Effector CD4-positive, alpha-beta T cell (primary cell): ENCODE data around the gene COL17A1.

ENCODE experiments used
- DNase-seq: peaks from one replicate; pipeline ENCODE4 v3.0.0-alpha.2; 2020

Gene COL17A1

DNA sequence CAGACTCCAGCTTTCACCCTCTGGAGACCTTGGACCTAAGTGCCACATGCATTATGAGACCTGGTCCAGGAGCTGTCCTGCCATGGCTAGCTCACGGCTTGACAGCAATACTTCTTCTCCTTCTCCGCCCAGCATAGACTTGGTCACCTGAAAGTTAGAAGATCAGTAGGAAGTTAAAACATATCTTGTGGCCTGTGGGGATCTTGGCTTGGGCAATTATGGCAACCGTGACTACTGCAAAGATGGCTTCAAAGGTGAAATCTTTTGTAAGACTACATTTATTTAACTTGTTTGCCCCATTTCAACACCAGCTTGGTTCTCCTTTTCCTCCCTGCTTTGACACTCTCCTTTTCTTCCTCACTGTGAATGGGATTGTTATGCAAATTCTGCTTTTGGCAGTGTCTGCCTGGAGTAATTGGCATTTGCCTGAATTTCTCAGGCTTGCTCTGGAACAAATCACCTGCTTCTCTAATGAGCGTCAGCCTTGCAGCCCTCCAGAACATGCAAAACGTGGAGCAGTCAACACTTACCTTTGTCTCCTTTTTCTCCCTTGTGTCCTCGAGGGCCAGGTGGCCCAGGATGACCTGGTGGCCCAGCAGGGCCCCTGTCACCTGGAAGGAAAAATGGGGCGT lies 53.4 kb downstream of the COL17A1 start:
- no peak for DNase-seq

DNA sequence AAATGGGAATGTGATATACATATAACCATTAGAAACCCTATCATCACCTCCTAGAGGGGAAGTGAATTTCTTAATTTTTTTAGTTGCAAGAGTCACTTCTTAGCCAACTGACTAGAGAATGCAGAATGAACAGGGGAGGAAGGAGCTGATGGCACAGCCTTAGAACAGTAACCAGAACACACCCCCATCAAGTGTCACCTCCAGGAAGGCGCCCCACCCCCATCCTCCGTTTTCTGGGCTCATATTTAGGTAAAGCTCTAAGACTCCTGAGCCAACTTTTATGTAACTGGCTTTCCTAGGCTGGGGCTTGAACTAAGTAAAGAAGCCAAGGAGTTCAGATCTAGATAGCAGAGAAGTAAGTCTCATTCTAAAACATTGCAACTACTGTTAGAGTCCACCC lies 54.0 kb downstream of the COL17A1 start:
- no peak for DNase-seq

DNA sequence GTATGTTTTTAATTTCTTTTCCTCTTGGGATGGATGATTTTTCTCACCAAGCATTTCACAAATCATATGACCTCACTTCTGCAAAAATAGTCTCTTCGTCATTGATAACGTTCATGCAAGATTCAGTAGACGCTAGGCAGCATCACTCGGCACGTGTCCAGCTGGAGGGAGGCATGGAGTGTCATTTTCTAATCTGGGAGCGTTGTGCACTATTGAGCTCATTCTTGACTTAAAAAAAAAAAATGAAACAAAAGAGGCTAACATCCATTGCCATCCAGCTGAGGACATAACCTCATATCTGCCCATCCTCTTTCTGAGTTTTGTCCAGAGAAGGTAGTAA lies 56.2 kb downstream of the COL17A1 start:
- no peak for DNase-seq

DNA sequence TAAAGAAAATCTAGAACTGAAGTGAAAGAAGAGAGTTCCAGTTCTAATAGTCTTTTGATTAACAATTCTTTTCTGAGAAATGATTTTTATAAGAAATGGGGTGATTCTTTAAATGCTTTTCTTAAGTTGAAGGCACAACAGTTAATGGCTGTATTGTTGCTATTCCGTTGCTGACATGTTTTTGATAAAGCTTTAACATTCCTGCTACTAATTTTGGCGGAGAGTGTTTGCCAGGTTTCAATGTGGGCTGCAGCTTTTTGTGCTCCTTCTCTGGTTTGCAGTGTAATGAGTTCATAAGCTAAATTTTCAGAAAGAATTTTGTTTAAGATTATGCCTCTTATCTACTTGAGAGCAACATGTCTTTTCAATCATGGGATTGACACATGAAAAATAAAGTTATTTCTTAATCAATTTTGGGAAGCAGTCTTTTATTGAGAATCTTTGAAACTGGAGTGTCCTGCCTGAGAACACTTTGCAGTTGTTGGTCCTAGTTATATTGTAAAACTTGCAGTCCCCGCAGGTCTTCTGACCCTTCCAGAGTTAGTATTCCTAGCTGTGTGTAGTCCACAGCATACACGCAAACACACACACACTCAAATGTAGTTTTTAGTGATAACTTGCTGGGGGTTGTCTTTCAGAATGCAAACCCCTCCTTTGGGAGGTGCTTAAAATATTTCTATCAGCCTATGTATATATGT lies 56.7 kb downstream of the COL17A1 start:
- no peak for DNase-seq

DNA sequence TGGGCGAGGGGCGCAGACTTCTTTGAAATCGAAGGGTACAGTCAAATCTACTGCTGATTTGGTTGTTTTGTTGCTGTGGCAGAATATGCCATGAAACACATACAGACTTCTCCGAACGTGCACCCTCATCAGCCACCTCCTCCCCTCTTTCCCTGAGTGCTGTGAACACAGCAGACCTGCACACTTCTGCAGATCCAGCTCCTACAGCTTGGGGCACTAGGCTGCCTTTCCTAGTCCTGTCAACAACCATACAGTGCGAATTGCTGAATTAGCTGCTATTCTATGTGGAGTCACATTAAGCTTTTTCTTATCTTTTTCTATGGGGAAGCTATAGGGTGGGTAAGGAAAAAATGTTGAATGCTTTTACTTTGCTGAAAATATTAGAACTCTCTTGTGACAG lies 57.5 kb downstream of the COL17A1 start:
- no peak for DNase-seq

DNA sequence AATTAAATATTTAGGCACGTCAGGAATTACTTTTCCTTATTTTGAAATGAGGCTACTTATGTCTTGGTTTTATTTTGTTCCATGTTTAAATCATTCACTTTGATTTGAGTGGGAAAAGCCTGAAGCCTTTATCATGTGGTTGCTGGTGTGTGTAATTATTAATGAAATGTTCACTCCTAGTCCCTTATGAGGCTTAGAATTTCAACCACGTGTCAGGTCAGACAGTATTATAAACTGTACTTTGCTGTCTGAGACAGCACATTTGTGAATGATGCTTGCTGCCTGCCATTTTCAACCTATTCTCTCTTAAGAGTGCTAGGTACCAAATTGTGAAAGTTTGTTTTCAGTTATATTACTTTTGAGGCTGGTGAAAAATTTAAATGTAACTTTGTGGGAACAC lies 58.9 kb downstream of the COL17A1 start:
- no peak for DNase-seq

DNA sequence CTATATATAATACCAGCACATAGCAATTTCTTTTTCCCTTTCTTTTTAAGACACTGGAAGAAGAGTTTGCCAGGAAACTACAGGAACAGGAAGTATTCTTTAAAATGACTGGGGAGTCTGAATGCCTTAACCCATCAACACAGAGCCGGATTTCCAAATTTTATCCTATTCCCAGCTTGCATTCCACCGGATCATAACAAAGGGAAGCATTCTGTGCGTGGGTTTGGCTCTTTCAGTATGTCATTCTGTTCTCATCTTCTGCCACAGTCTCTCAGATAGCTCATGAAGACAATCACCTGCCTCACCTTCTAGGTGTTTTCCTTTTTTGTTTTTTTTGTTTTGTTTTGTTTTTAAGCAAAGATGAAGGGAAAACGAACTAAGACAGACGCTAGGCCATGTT lies 60.2 kb downstream of the COL17A1 start:
- no peak for DNase-seq

DNA sequence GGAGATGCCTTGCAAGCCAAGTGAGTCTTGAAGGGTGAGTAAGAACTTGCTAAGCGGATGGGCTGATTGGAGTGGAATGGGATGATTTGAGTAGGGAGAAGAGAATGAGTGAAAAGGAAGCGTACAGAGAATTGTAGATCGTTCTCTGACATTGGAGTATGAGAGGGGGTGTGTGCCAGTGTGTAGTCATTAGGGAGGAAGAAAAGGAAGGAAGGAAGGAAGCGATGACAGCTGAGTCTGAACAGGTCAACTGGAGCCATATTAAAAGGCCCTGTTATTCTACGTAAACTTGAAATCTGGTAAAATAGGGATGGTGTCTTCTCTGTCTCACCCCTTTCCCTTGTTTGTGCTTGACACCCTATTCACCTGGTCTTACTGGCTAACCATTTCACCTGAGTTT lies 63.7 kb downstream of the COL17A1 start:
- no peak for DNase-seq

DNA sequence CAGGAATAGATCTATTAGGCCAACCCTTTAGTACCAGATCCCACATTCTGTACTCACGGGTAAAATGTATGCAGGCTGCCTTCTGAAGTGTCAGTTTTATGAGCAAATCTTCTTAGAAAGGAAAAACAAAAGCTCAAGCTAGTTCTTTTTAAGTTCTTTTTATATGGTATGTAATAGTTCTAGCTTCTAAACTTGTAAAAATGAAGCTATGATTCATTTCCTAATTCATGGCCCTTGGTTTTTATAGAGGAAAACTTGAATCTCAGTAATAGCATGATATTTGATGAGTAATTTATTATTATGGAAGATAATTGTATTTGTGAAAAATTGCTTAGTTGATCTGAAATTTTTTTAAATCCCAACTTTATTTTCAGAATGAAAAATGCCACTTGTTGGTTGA lies 64.4 kb downstream of the COL17A1 start:
- DNase-seq = no peak

DNA sequence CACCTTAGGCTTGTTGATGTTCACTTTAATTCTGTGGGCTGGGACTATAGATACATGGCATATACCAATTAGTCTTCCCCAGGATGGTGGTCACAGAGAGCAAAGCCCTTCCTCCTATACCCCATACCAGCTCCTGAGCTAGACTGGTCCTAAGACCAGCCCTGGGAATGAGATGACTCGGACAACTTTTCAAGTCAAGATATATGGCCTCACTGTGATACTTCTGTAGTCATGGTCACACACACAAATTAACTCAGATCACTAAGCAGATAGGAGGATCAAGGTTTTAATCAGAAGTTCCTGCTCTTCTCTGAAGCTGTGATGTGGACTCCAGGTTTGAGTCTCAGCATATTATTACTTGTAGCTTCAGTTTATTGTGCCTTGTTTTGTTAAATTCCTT lies 65.7 kb downstream of the COL17A1 start:
- DNase-seq = no peak

DNA sequence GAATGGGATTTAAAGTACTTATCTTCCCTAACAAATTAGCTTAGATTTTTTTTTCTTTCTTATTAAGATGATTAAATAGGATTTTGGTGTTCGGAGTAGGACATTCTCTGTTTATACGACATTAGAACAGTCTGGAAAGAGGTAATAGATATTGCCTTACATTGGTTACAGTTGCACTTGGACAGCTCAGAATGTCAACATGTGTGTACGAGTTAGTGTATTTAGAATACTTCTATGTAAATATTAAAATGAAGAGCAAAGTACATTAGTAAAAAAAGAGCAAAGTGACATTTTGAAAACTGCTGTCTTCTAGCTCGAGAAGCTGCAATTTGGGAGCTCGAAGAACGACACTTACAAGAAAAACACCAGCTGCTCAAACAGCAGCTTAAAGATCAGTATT lies 67.2 kb downstream of the COL17A1 start:
- DNase-seq = no peak

DNA sequence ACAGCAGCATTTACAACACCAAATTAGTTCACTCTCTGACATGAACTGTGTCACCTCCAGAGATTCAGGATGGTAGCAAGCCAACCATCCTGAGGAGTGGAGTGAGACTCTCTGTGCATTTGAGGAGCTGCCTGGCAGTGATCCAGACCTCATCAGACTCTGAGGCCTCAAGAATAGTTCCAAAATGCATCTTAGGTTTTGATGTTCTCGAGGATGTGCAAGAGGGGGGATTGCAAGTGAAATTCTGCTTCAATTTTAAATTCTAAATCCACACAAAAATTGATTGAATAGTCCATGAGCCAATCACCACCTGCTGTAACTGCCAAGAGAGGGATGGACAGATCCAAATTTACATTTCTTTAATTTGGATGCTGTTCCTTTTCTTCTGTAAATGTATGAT lies 69.0 kb downstream of the COL17A1 start:
- no peak for DNase-seq

DNA sequence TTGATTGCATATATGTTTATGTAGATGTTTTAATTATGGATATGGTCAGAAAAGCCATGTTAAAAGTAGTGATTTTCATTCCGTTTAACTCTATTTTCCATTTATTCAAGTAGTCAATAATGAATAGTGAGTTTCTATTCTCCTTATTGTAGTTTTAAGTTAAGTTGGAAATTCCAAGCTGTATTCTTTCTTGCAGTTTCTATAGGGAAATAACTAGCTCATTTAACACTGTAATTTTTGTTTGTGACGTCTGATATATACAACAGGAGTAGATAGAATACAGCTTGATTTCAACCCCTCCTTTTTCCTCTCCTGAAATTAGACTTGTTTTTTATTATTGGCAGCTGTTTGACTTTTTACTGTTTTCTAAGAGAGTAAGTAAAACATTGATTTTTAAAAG lies 71.5 kb downstream of the COL17A1 start:
- DNase-seq = no peak

DNA sequence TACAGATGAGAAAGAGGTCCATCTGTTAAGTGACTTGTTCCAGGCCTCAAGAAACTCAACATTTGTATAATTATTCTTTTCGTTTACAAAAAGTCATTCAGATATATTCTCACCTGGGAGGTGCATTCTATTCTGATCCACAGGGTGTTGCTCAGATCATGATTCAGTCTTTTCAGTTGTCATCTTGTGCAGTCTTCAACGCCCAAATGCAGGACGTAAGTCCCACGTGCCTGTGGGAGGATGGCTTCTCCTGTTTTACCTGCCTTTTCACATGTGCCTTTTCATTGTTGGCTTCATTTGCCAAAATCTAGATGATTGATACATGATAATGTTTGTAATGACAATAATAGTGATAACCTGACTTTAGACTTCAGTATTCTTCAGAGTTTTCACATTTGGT lies 72.2 kb downstream of the COL17A1 start:
- DNase-seq = no peak

DNA sequence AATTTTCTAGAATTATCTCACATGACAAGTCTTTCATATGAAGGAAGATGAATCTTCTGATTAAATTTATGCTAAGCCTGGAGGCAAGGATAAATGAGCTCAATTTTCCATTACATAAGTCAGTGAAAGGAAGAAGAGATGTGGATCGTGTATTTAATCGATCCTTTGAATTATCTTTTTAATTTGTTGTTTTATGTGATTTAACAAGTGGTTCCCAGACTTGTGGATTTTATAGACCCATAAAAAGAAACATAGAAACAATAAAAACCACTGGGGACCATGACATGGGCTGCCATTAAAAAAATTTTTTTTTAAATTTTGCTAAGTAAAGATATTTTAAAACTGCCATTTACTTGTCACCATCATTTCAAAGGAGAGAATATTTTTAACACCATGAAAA lies 73.8 kb downstream of the COL17A1 start:
- DNase-seq = no peak

DNA sequence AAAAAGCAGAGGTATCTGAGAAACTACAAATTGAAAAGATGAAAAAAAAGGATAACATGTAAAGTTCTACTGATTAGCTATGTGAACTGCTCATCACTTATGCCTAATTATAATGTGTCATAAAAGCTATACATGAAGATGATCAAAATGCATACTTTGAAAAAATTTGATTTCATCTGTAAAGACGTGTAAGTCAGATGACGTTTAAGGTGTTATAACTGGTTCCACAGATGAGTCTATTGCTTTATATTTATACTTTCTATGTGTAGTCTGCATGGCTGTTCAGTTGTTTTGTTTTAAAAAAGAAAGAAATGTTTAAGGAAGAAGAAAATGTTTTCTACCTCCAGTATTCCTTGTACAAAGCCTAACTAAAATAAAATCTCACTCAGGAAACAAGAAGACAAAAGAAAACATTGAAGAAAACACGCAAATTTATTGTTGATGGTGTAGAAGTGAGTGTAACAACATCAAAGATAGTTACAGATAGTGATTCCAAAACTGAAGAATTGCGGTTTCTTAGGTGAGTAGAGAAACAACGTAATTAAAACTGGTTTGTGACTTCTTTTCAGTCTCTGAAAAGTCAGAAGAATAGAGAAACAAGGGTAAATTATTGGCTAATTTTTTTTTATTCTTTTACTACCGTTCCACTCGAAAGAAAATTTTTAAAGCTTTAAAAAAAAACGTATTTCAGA lies 80.4 kb downstream of the COL17A1 start:
- DNase-seq = no peak

DNA sequence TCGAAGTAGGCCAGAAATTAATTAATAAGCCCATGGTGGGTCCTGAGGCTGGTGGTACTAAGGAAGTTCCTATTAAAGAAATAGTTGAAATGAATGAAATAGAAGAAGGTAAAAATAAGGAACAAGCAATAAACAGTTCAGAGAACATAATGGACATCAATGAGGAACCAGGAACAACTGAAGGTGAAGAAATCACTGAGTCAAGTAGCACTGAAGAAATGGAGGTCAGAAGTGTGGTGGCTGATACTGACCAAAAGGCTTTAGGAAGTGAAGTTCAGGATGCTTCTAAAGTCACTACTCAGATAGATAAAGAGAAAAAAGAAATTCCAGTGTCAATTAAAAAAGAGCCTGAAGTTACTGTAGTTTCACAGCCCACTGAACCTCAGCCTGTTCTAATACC lies 82.8 kb downstream of the COL17A1 start:
- DNase-seq = no peak

DNA sequence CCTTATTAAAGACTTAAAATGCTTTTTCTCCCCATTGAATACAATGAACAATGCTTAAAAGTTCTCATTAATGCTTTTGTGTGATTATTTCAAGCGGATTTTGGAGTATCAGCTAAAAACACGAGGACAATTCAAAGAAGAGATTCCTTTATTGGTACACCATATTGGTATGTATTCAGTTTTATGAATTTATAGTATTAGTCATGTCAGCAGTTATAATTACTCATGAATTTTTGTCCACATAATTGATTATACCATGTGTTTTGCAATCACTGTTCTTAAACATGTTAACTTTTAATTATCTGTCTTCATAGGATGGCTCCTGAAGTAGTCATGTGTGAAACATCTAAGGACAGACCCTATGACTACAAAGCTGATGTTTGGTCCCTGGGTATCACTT lies 86.9 kb downstream of the COL17A1 start:
- no peak for DNase-seq

DNA sequence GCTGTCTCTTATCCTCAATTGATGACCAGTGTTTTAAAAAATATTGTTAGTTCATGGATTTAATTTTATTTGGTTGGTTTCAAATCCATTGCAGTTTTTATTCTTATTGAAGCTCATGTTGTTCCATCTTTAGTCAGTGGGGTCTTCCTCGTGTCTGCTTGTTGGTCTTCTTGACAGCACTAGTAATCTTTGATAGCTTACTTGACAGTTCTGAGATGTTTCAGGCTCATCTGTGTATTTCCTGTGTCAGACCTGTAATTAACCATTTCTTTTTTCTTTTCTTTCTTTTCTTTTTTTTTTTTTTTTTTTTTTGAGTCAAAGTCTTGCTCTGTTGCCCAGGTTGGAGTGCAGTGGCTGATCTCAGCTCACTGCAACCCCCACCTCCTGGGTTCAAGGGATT lies 90.5 kb downstream of the COL17A1 start:
- DNase-seq = no peak

DNA sequence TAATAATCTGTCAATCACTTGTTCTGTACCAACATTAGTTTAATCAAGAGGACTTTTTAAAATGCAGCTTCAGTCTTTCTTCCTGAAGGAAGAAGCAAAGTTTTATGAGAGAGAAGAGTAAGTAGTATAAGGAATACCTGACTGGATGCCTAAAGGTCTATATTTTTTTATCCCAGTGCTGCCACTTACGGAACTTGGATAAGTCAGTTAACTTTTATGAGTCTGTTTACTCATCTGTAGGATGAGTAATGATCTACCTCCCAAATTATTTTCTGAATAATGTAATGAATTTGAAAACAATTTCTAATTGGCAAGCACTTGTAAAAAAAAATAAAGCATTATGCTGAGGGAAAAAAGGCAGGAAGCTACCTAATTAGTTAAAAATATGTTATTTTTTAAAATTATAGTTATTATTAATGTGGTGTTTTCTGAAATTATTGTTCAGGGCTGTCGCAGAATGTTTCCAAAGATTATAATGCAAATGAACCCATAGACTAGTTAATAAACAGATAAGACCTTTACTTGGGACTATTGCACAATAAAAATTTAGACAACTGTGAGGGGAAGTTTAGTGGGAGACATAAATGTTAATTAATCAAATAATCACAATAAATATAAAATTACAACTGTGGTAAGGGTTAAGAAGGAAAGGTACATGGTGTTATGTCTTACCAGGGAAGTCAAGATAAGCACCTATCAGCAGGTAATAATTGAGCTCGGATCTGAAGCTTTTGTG lies 94.1 kb downstream of the COL17A1 start:
- DNase-seq = no peak

DNA sequence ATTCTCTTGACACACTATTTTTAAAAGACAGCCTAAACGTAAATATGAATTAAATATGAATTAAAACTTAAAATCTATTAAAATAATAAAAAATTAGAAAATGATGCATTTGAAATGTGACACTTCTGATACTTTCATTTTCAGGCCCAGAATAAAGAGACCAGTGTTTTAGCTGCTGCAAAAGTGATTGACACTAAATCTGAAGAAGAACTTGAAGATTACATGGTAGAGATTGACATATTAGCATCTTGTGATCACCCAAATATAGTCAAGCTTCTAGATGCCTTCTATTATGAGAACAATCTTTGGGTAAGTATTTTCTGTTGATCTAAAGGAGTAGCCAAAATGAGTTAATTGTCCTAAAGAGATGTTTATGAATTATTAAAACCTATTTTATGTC lies 95.1 kb downstream of the COL17A1 start:
- DNase-seq = no peak

DNA sequence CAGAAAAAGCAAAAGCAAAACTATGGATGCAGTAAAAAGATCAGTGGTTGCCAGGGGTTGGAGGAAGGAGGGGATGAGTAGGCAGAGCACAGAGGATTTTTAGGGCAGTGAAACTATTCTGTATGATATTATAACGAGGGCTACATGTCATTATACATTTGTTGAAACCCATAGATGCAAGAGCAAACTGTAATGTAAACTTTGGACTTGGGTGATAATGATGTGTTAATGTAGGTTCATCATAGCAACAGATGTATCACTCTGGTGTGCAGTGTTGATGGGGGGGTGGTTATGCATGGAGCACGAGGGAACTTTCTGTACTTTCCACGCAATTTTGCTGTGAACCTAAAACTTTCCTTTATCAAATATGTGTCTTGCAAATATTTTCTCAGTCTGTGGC lies 95.6 kb downstream of the COL17A1 start:
- DNase-seq = no peak

DNA sequence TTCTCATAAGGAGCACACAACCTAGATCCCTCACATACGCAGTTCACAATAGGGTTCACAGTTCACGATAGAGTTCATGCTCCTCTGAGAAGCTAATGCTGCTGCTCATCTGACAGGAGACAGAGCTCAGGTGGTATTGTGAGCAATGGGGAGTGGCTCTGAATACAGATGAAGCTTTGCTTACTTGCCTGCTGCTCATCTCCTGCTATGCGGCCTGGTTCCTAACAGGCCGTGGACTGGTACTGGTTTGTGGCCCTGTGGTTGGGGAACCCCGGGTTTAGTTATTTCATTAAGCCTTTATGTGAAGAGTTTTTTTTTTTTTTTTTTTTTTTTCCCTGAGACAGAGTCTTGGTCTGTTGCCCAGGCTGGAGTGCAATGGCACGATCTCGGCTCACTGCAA lies 99.3 kb downstream of the COL17A1 start:
- no peak for DNase-seq

DNA sequence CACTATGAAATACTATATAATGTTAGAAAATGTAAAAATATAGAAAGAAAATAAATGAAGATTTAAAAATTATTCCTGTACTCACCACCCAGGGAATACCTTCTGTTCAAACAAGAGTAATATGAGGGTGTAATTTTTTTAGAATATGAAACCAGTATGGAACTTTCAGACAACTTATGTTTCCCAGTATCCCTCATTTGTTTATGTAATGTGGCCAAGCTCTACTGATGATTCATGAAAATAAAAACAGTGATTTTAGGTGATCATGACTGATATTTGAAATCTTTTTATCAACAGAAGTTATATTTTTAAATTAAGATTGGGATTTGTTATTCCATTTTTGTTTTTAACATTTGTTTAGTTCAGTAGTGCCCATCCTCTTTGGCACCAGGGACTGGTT lies 100.0 kb downstream of the COL17A1 start:
- DNase-seq = no peak
